Gastrocnemius medialis (tissue), 4 donors: ENCODE results near the gene RPS18.

Source experiments
- CTCF ChIP-seq, 5 experiments: fragments of 450-650 bp in 3 of 5; fragments of 200-600 bp in 2 of 5; sonication (generic) in 2 of 5; IDR thresholded peaks in 4 of 5; conservative IDR thresholded peaks in 1 of 5; 1 replicate in 4 of 5; 2 replicates in 1 of 5; pipeline ENCODE4 v1.5.1; 2016 to 2019; ENCODE audit warnings: antibody characterized with exemption in 5 of 5, mild to moderate bottlenecking in 3 of 5, moderate library complexity in 3 of 5
- POLR2A ChIP-seq, 2 donors: fragments of 450-650 bp; IDR thresholded peaks; one replicate each; pipeline ENCODE4 v1.6.1; 2017; ENCODE audit warnings: antibody characterized with exemption in 2 of 2, mild to moderate bottlenecking in 2 of 2, moderate library complexity in 2 of 2

GRCh38 chr6:33254591-33254990, 17.3 kb upstream of the RPS18 start:
- no peak for TF ChIP-seq POLR2A (IDR thresholded peaks at IDR 0.05)
- TF ChIP-seq CTCF (IDR thresholded peaks at IDR 0.05 in 4 of 5, conservative IDR thresholded peaks at IDR 0.05 in 1 of 5) = no peak
